ENCODE measurements around the gene S100A10.

S100A10 gene

DNA sequence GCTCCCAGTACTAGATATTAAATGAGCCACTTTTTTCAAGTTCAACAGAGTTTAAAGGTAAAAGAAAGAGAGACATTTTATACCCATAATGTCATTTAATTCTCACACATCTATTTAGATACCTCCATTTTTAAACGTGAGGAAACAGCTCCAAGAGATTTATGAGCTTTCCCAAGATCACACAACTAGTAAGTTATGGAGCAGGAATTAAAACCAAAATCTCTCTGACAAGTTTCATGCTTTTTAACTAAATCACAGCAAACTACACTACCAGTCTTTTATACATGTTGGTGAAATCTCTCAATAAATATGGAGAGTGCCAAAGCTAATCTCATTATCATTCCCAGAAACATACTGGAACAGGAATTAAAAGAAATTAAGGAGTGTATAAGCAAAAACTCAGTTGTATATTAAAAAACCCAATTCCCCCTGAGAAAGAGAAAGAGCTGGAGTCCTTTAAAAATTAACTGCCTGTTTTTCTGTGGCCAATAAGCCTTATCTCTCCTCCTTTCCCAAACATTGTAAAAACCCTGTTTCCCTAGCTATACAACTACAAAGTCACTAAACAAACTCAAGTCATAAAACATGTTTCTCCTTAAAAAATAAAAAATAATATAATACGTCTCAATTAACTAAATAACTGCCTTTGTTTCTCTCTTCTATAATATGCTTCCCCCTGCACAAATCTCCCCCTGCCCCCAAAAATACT lies 57.6 kb downstream of the S100A10 start:
- no peak for DNase-seq (ENCODE audit: low read depth)

GRCh38 chr1:151935154-151935553 lies 58.5 kb downstream of the S100A10 start:
- DNase-seq (ENCODE audit: low read depth), result no peak

GRCh38 chr1:151934048-151934493 lies 59.6 kb downstream of the S100A10 start:
- no peak for DNase-seq (ENCODE audit: low read depth)

Data from T follicular helper cell (primary cell).